Uterus (tissue), 4 donors: ENCODE measurements around the gene NFIA. TPM values are rescaled to one million over a fixed set of nuclear protein-coding genes. Genes with fewer than 3 reads are reported as not detected.

ENCODE experiments used
- DNase-seq, 2 donors: peaks; one replicate each; pipeline ENCODE4 v3.0.0-alpha.2; 2019 to 2020
- H3K27ac ChIP-seq, 2 donors: fragments of 200-600 bp; sonication (generic); 1 replicate in 1 of 2; 2 replicates in 1 of 2; pipeline ENCODE4 v1.5.1; 2016 to 2018
- H3K27me3 ChIP-seq, 2 donors: fragments of 200-600 bp; sonication (generic); one replicate each; pipeline ENCODE4 v1.5.1; 2018 to 2019; ENCODE audit warnings: control low read depth in 1 of 2
- H3K36me3 ChIP-seq, 2 donors: fragments of 200-600 bp; sonication (generic); one replicate each; pipeline ENCODE4 v1.5.1; 2019; ENCODE audit warnings: control low read depth in 1 of 2
- H3K4me1 ChIP-seq, 2 donors: fragments of 200-600 bp; sonication (generic); one replicate each; pipeline ENCODE4 v1.5.1; 2018 to 2019; ENCODE audit warnings: control low read depth in 1 of 2
- H3K4me3 ChIP-seq, 2 donors: fragments of 200-600 bp; sonication (generic); 1 replicate in 1 of 2; 2 replicates in 1 of 2; pipeline ENCODE4 v1.5.1; 2018 to 2019; ENCODE audit warnings: mild to moderate bottlenecking in 1 of 2
- H3K9me3 ChIP-seq, 2 donors: fragments of 200-600 bp; sonication (generic); one replicate each; pipeline ENCODE4 v1.5.1; 2019; ENCODE audit warnings: control low read depth in 1 of 2
- CTCF ChIP-seq, 4 experiments: fragments of 200-600 bp in 2 of 4; fragments of 450-650 bp in 2 of 4; sonication (generic) in 2 of 4; IDR thresholded peaks; one replicate each; pipeline ENCODE4 v1.5.1; 2016 to 2019; ENCODE audit warnings: antibody characterized with exemption in 4 of 4, mild to moderate bottlenecking in 2 of 4, moderate library complexity in 1 of 4
- POLR2A ChIP-seq, 2 donors: fragments of 450-650 bp; IDR thresholded peaks; one replicate each; pipeline ENCODE4 v1.6.1; 2016; ENCODE audit warnings: antibody characterized with exemption in 2 of 2, mild to moderate bottlenecking in 1 of 2, moderate library complexity in 1 of 2
- intact Hi-C: fragments of 100-400 bp; cut with DNase I; formaldehyde crosslinking; loops from one replicate; pipeline ENCODE4 v1.15.1; 2023; ENCODE audit warnings: low total_unique reads
- total RNA-seq, 4 donors: library from RNA; depleted of rRNA in 3 of 4; stranded (reverse); fragments of >200 nt in 3 of 4; gene quantifications; one replicate each; pipeline versions ENCODE4 v1.1.0 to v1.2.4, GENCODE V29; 2014 to 2023
- donor health status: DM: yes; HTN: yes; CAD: no.

Gene NFIA
- total RNA-seq, 4 donors from 2014 or later: 49.2 to 116 (median 64.9) TPM

- no peaks in the 10 kb centered on the region for H3K4me1 ChIP-seq
- no peak overlapping the region for H3K4me3 ChIP-seq
- DNase-seq: peak; percentile 55 to 57
- TF ChIP-seq POLR2A (IDR thresholded peaks at IDR 0.05) (no peak), CTCF (IDR thresholded peaks at IDR 0.05) (no peak)
- intact Hi-C loops: no loop called here
- H3K36me3 ChIP-seq: no peaks in the 10 kb centered on the region
- no peaks in the 10 kb centered on the region for H3K9me3 ChIP-seq
- no peaks in the 10 kb centered on the region for H3K27me3 ChIP-seq
- H3K27ac ChIP-seq: peak overlapping the region in 1 of 2 donors; percentile 4
Measured at GRCh38 chr1:61441723-61442262, 359.4 kb downstream of the NFIA start.

GRCh38 chr1:61442544-61442943 lies 360.2 kb downstream of the NFIA start:
- Histone ChIP-seq H3K27me3 (no peaks in the 10 kb centered on the region), H3K27ac (no peak overlapping the region), H3K9me3 (no peaks in the 10 kb centered on the region), H3K36me3 (no peaks in the 10 kb centered on the region), H3K4me1 (no peaks in the 10 kb centered on the region), H3K4me3 (no peak overlapping the region)
- DNase-seq: no peak
- intact Hi-C loops: no loop called here
- no peak for TF ChIP-seq POLR2A (IDR thresholded peaks at IDR 0.05)
- no peak for TF ChIP-seq CTCF (IDR thresholded peaks at IDR 0.05)

- Histone ChIP-seq H3K36me3 (no peaks in the 10 kb centered on the region), H3K27ac (peak overlapping the region in 1 of 2 donors; percentile 14), H3K9me3 (no peaks in the 10 kb centered on the region), H3K4me1 (no peaks in the 10 kb centered on the region), H3K4me3 (no peak overlapping the region), H3K27me3 (no peaks in the 10 kb centered on the region)
- intact Hi-C loops: no loop called here
- no peak for DNase-seq
- no peak for TF ChIP-seq CTCF (IDR thresholded peaks at IDR 0.05)
- no peak for TF ChIP-seq POLR2A (IDR thresholded peaks at IDR 0.05)
Measured at GRCh38 chr1:61444288-61444687, 361.9 kb downstream of the NFIA start.

GRCh38 chr1:61445269-61445825 lies 363.0 kb downstream of the NFIA start:
- intact Hi-C loops: no loop called here
- H3K9me3 ChIP-seq: no peaks in the 10 kb centered on the region
- H3K4me1 ChIP-seq: no peaks in the 10 kb centered on the region
- no peaks in the 10 kb centered on the region for H3K36me3 ChIP-seq
- peak overlapping the region; percentile 4 to 14 for H3K27ac ChIP-seq
- no peak overlapping the region for H3K4me3 ChIP-seq
- TF ChIP-seq CTCF (IDR thresholded peaks at IDR 0.05) (no peak), POLR2A (IDR thresholded peaks at IDR 0.05) (no peak)
- no peaks in the 10 kb centered on the region for H3K27me3 ChIP-seq
- no peak for DNase-seq

- DNase-seq: no peak
- TF ChIP-seq CTCF (IDR thresholded peaks at IDR 0.05) (no peak), POLR2A (IDR thresholded peaks at IDR 0.05) (no peak)
- Histone ChIP-seq H3K27ac (peak overlapping the region; percentile 17 to 42), H3K4me3 (no peak overlapping the region), H3K4me1 (peaks cover 0 to 5% of the 10 kb centered on the region in 2 donors), H3K36me3 (no peaks in the 10 kb centered on the region), H3K27me3 (no peaks in the 10 kb centered on the region), H3K9me3 (no peaks in the 10 kb centered on the region)
- intact Hi-C loops: no loop called here
Measured at GRCh38 chr1:61446531-61446991, 364.2 kb downstream of the NFIA start.
